OCI-LY3 (cell line): ENCODE measurements around the gene ZNF576.

ENCODE experiments used
- H2AFZ ChIP-seq: fragments of 200-600, 300-600 bp; shearing (Covaris generic); 2 replicates; pipeline ENCODE4 v1.6.0; 2014; ENCODE audit warnings: antibody characterized with exemption, low read depth, low read length
- H3K27ac ChIP-seq: fragments of 200-600, 300-600 bp; sonication (generic); 2 replicates; pipeline ENCODE4 v1.5.1; 2014; ENCODE audit warnings: mild to moderate bottlenecking, low read length, moderate library complexity, mixed read lengths
- H3K27me3 ChIP-seq: fragments of 200-600, 300-600 bp; sonication (generic); 2 replicates; pipeline ENCODE4 v1.6.1; 2014; ENCODE audit warnings: low read depth, low read length, mixed read lengths
- H3K36me3 ChIP-seq: fragments of 200-600, 300-600 bp; sonication (generic); replicated peaks from 2 replicates; pipeline ENCODE3; 2014; ENCODE audit warnings: low read depth, low read length, mixed read lengths
- H3K4me1 ChIP-seq: fragments of 300-600, 200-600 bp; sonication (generic); 2 replicates; pipeline ENCODE4 v1.6.1; 2014; ENCODE audit warnings: low read length, mixed read lengths
- H3K4me2 ChIP-seq: fragments of 200-600, 300-600 bp; sonication (generic); 2 replicates; pipeline ENCODE4 v1.6.1; 2014; ENCODE audit warnings: low read length, mixed read lengths
- H3K4me3 ChIP-seq: fragments of 300-600, 200-600 bp; sonication (generic); 2 replicates; pipeline ENCODE4 v1.5.1; 2014; ENCODE audit warnings: antibody characterized with exemption, mild to moderate bottlenecking, low read length, moderate library complexity
- H3K79me2 ChIP-seq: fragments of 300-600, 200-600 bp; shearing (Covaris generic); 2 replicates; pipeline ENCODE4 v1.6.1; 2014; ENCODE audit warnings: mild to moderate bottlenecking, low read length, mixed read lengths
- H3K9ac ChIP-seq: fragments of 300-600, 200-600 bp; shearing (Covaris generic); 2 replicates; pipeline ENCODE4 v1.6.0; 2014; ENCODE audit warnings: mild to moderate bottlenecking, low read length, moderate library complexity
- H3K9me3 ChIP-seq: fragments of 200-600, 300-600 bp; shearing (Covaris generic); 2 replicates; pipeline ENCODE4 v1.6.1; 2014; ENCODE audit warnings: low read length, mixed read lengths; ENCODE audit not compliant: insufficient read depth
- H4K20me1 ChIP-seq: fragments of 200-600, 300-600 bp; sonication (generic); 2 replicates; pipeline ENCODE4 v1.6.1; 2016; ENCODE audit warnings: low read length, mixed read lengths; ENCODE audit not compliant: insufficient read depth
- CTCF ChIP-seq: fragments of 200-600, 300-600 bp; sonication (generic); IDR thresholded peaks from 2 replicates; pipeline ENCODE4 v1.5.1; 2014; ENCODE audit warnings: antibody characterized with exemption, low read length, low read depth
- EZH2phosphoT487 ChIP-seq: fragments of 200-600 bp; shearing (Covaris generic); IDR thresholded peaks from 2 replicates; pipeline ENCODE4 v1.6.1; 2018; ENCODE audit warnings: antibody characterized with exemption, mixed run types, low read depth

Gene ZNF576

DNA sequence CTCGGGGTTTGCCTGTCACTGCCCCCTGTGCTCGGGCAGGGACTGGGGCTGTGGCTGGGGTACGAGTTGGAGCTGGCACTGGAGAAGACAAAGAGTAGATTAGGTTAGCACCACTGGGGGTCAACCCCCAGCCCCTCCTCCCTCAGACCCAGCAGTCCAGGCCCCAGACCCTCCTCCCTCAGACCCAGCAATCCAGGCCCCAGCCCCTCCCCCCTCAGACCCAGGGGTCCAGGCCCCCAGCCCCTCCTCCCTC, 44.3 kb upstream of the ZNF576 start:
- Histone ChIP-seq H3K79me2 (no peaks in the 10 kb centered on the region), H3K36me3 (peaks cover 34% of the 10 kb centered on the region), H3K4me2 (no peak overlapping the region), H3K4me3 (no peak overlapping the region), H2AFZ (no peak overlapping the region), H3K27ac (no peak overlapping the region), H3K9ac (no peak overlapping the region), H4K20me1 (0 out of 2 replicates have a peak, but pooled peaks cover 3% of the 10 kb centered on the region), H3K4me1 (no peaks in the 10 kb centered on the region), H3K27me3 (no peaks in the 10 kb centered on the region), H3K9me3 (no peaks in the 10 kb centered on the region)
- no peak for TF ChIP-seq CTCF
- TF ChIP-seq EZH2phosphoT487: no peak

DNA sequence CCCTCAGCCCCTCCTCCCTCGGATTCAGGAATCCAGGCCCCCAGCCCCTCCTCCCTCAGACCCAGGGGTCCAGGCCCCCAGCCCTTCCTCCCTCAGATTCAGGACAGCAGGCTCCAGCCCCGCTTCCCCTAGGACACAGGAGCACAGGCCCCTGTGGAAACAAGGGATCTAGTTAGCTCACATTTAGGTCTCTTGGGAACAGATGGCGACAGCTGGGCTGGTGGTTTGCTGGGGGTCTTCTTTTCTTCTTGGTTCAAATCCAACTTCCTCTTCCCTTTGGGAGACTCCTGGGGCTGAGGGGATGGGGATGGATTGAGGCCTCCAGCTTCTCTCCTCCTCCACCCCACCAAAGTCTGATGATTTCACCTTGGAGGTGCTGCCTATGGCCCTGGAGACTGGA, 43.8 kb upstream of the ZNF576 start:
- 0 out of 2 replicates have a peak, but pooled peaks cover 3% of the 10 kb centered on the region for H4K20me1 ChIP-seq
- H3K36me3 ChIP-seq: peaks cover 32% of the 10 kb centered on the region
- no peaks in the 10 kb centered on the region for H3K4me1 ChIP-seq
- H3K27ac ChIP-seq: no peak overlapping the region
- TF ChIP-seq CTCF (no peak), EZH2phosphoT487 (no peak)
- H2AFZ ChIP-seq: no peak overlapping the region
- no peaks in the 10 kb centered on the region for H3K9me3 ChIP-seq
- no peaks in the 10 kb centered on the region for H3K79me2 ChIP-seq
- H3K9ac ChIP-seq: no peak overlapping the region
- H3K4me3 ChIP-seq: no peak overlapping the region
- no peak overlapping the region for H3K4me2 ChIP-seq
- H3K27me3 ChIP-seq: no peaks in the 10 kb centered on the region

GRCh38 chr19:43553656-43554055, 42.7 kb upstream of the ZNF576 start:
- H4K20me1 ChIP-seq: 0 out of 2 replicates have a peak, but pooled peaks cover 3% of the 10 kb centered on the region
- H3K27ac ChIP-seq: no peak overlapping the region
- H3K27me3 ChIP-seq: no peaks in the 10 kb centered on the region
- H3K4me1 ChIP-seq: no peaks in the 10 kb centered on the region
- H3K79me2 ChIP-seq: no peaks in the 10 kb centered on the region
- TF ChIP-seq EZH2phosphoT487: no peak
- TF ChIP-seq CTCF: no peak
- H2AFZ ChIP-seq: no peak overlapping the region
- H3K9ac ChIP-seq: no peak overlapping the region
- H3K4me3 ChIP-seq: no peak overlapping the region
- no peak overlapping the region for H3K4me2 ChIP-seq
- H3K9me3 ChIP-seq: no peaks in the 10 kb centered on the region
- H3K36me3 ChIP-seq: peaks cover 30% of the 10 kb centered on the region

- H3K79me2 ChIP-seq: no peaks in the 10 kb centered on the region
- no peak overlapping the region for H3K4me3 ChIP-seq
- H2AFZ ChIP-seq: no peak overlapping the region
- no peaks in the 10 kb centered on the region for H3K9me3 ChIP-seq
- no peak overlapping the region for H3K9ac ChIP-seq
- H3K27me3 ChIP-seq: no peaks in the 10 kb centered on the region
- no peak overlapping the region for H3K27ac ChIP-seq
- TF ChIP-seq EZH2phosphoT487: no peak
- no peak for TF ChIP-seq CTCF
- H4K20me1 ChIP-seq: 0 out of 2 replicates have a peak, but pooled peaks cover 3% of the 10 kb centered on the region
- H3K4me2 ChIP-seq: no peak overlapping the region
- H3K36me3 ChIP-seq: peaks cover 26% of the 10 kb centered on the region
- no peaks in the 10 kb centered on the region for H3K4me1 ChIP-seq
Measured at GRCh38 chr19:43554317-43554895, 42.0 kb upstream of the ZNF576 start.
